ENCODE measurements around the gene NTF3. TPM values are rescaled to one million over a fixed set of nuclear protein-coding genes. Genes with fewer than 3 reads are reported as not detected.

The NTF3 gene
- polyA plus RNA-seq, 1 donor (not counting 4 experiments of a cell fraction or from before 2014, with no cell fraction given) = not detected

- peaks cover 12% of the 10 kb centered on the region for H3K4me1 ChIP-seq (ENCODE audit: control insufficient read depth, extremely low read depth, insufficient read depth, low read length)
- no peaks in the 10 kb centered on the region for H3K36me3 ChIP-seq (ENCODE audit: control insufficient read depth in 2 of 2, extremely low read depth in 1 of 2, insufficient read depth in 2 of 2, low read length in 2 of 2)
- H3K79me2 ChIP-seq (ENCODE audit: control insufficient read depth, insufficient read depth, low read length) = no peaks in the 10 kb centered on the region
- H3K4me3 ChIP-seq (ENCODE audit: control insufficient read depth in 2 of 3, extremely low read depth in 1 of 3, insufficient read depth in 2 of 3, low read depth in 1 of 3, low read length in 3 of 3) = no peak overlapping the region
- no peaks in the 10 kb centered on the region for H3K9me3 ChIP-seq (ENCODE audit: control insufficient read depth, low read depth, low read length)
- H4K20me1 ChIP-seq (ENCODE audit: control insufficient read depth, extremely low read depth, insufficient read depth, low read length) = no peaks in the 10 kb centered on the region
- dilution Hi-C loops (cut with MboI; ENCODE audit: extremely low pct_ligation_motif_present, low sequenced_read_pairs) = loop anchor here (10.0 kb wide), 1 partner anchor 435 kb away; no protein-coding TSS in a partner anchor
- H3K4me2 ChIP-seq (ENCODE audit: control insufficient read depth, extremely low read depth, insufficient read depth, low read depth, low read length) = no peak overlapping the region
- H3K27me3 ChIP-seq (ENCODE audit: control insufficient read depth, extremely low read depth, insufficient read depth, low read length) = no peaks in the 10 kb centered on the region
- no peak for TF ChIP-seq CTCF (optimal IDR thresholded peaks at IDR 0.05 in 1 of 3, IDR thresholded peaks at IDR 0.05 in 1 of 3, conservative IDR thresholded peaks at IDR 0.05 in 1 of 3; ENCODE audit: extremely low read depth in 1 of 3, insufficient read depth in 2 of 3, low read length in 3 of 3)
- no peak for TF ChIP-seq EZH2 (IDR thresholded peaks at IDR 0.05; ENCODE audit: low read length)
- no peak overlapping the region for H3K27ac ChIP-seq (ENCODE audit: control insufficient read depth, insufficient read depth, low read length)
- H3K9ac ChIP-seq (ENCODE audit: control insufficient read depth, extremely low read depth, insufficient read depth, low read length) = no peak overlapping the region
- DNase-seq (ENCODE audit: low read depth, low spot score) (no peak), FAIRE-seq (no peak)
- no peaks in the 10 kb centered on the region for H3K9me1 ChIP-seq (ENCODE audit: control insufficient read depth, extremely low read depth, insufficient read depth, low read length)
- no peak overlapping the region for H2AFZ ChIP-seq (ENCODE audit: control insufficient read depth, low read length)
These were observed 67.8 kb downstream of the NTF3 start for GRCh38 chr12:5499566-5500330.

- Histone ChIP-seq H3K9me3 (ENCODE audit: control insufficient read depth, low read depth, low read length) (no peaks in the 10 kb centered on the region), H3K4me1 (ENCODE audit: control insufficient read depth, extremely low read depth, insufficient read depth, low read length) (peaks cover 12% of the 10 kb centered on the region), H3K4me3 (ENCODE audit: control insufficient read depth in 2 of 3, extremely low read depth in 1 of 3, insufficient read depth in 2 of 3, low read depth in 1 of 3, low read length in 3 of 3) (no peak overlapping the region), H3K9me1 (ENCODE audit: control insufficient read depth, extremely low read depth, insufficient read depth, low read length) (no peaks in the 10 kb centered on the region), H3K36me3 (ENCODE audit: control insufficient read depth in 2 of 2, extremely low read depth in 1 of 2, insufficient read depth in 2 of 2, low read length in 2 of 2) (no peaks in the 10 kb centered on the region), H3K27me3 (ENCODE audit: control insufficient read depth, extremely low read depth, insufficient read depth, low read length) (no peaks in the 10 kb centered on the region), H3K9ac (ENCODE audit: control insufficient read depth, extremely low read depth, insufficient read depth, low read length) (no peak overlapping the region), H3K4me2 (ENCODE audit: control insufficient read depth, extremely low read depth, insufficient read depth, low read depth, low read length) (no peak overlapping the region), H3K79me2 (ENCODE audit: control insufficient read depth, insufficient read depth, low read length) (no peaks in the 10 kb centered on the region), H2AFZ (ENCODE audit: control insufficient read depth, low read length) (no peak overlapping the region), H4K20me1 (ENCODE audit: control insufficient read depth, extremely low read depth, insufficient read depth, low read length) (no peaks in the 10 kb centered on the region), H3K27ac (ENCODE audit: control insufficient read depth, insufficient read depth, low read length) (no peak overlapping the region)
- no peak for FAIRE-seq
- no peak for DNase-seq (ENCODE audit: low read depth, low spot score)
- TF ChIP-seq EZH2 (IDR thresholded peaks at IDR 0.05; ENCODE audit: low read length) (no peak), CTCF (optimal IDR thresholded peaks at IDR 0.05 in 1 of 3, IDR thresholded peaks at IDR 0.05 in 1 of 3, conservative IDR thresholded peaks at IDR 0.05 in 1 of 3; ENCODE audit: extremely low read depth in 1 of 3, insufficient read depth in 2 of 3, low read length in 3 of 3) (no peak)
- dilution Hi-C loops (cut with MboI; ENCODE audit: extremely low pct_ligation_motif_present, low sequenced_read_pairs) = no loop called here
These were observed 68.4 kb downstream of the NTF3 start for GRCh38 chr12:5500331-5500659.
